K562 (cell line): ENCODE results near the gene LHFPL5. TPM values are rescaled to one million over a fixed set of nuclear protein-coding genes. Genes with fewer than 3 reads are reported as not detected.

Experiments used
- ATAC-seq: fragments of 200-7000 bp; cut with Tn5 transposase; 3 replicates; pipeline ENCODE4 v1.9.1; 2020; ENCODE audit warnings: moderate library complexity
- BruUV-seq: library from RNA; stranded (reverse); fragments of 400-500 nt; replicated peaks from 2 replicates; lab custom pipeline; 2021; lab: Mats Ljungman, UMichigan
- CTCF ChIA-PET: fragments of 300-600 bp; formaldehyde crosslinking; extraction: SDS; loops from one replicate; lab custom pipeline; 2021; ENCODE audit warnings: low intra/inter-chr PET ratio; lab: Yijun Ruan, JAX
- POLR2A ChIA-PET: fragments of 300-600, 350-650 bp; sonication (Branson Sonifier 250); formaldehyde crosslinking; extraction: SDS; loops from one replicate; lab custom pipeline; 2021; ENCODE audit warnings: antibody characterized with exemption, inconsistent platforms; lab: Yijun Ruan, JAX
- DNase-seq, 4 experiments: peaks; one replicate each; pipeline versions ENCODE4 v3.0.0 to v3.0.0-alpha.2; 2011 to 2018; ENCODE audit warnings: low spot score in 3 of 4, mixed read lengths in 3 of 4; ENCODE audit errors: extremely low read depth in 1 of 4
- FAIRE-seq: peaks from 2 replicates; lab custom pipeline; 2011; peaks lifted over from hg19 to GRCh38; lab: Jason Lieb, UNC
- H2AFZ ChIP-seq: 2 replicates; pipeline ENCODE4 v1.6.0; 2011; ENCODE audit warnings: low read depth, low read length, control low read depth, inconsistent platforms
- H3K27ac ChIP-seq: fragments of 200-600 bp; 3 replicates; pipeline ENCODE4 v1.8.0; 2011; ENCODE audit warnings: low read depth, mild to moderate bottlenecking, control low read depth, inconsistent platforms, low read length, moderate library complexity, mixed read lengths; ENCODE audit errors: extremely low read depth
- H3K27me3 ChIP-seq, 2 experiments: fragments of 300-600 bp in 1 of 2; 2 replicates in 1 of 2; 3 replicates in 1 of 2; pipeline versions ENCODE4 v1.6.0 to v1.8.0; 2011; ENCODE audit warnings: inconsistent platforms in 2 of 2, low read length in 2 of 2, mild to moderate bottlenecking in 1 of 2, mixed read lengths in 1 of 2, moderate library complexity in 1 of 2; ENCODE audit not compliant: control insufficient read depth in 2 of 2, insufficient read depth in 2 of 2
- H3K36me3 ChIP-seq: fragments of 300-600 bp; 3 replicates; pipeline ENCODE4 v1.8.0; 2011; ENCODE audit warnings: mild to moderate bottlenecking, low read length, inconsistent platforms; ENCODE audit not compliant: control insufficient read depth, insufficient read depth
- H3K4me1 ChIP-seq, 2 experiments: fragments of 200-600 bp in 1 of 2; replicated peaks in 1 of 2; 2 replicates in 1 of 2; 3 replicates in 1 of 2; pipeline versions ENCODE4 v1.5.1 to v1.8.0; 2011; ENCODE audit warnings: inconsistent platforms in 2 of 2, low read length in 2 of 2, mild to moderate bottlenecking in 1 of 2, mixed read lengths in 1 of 2, moderate library complexity in 1 of 2; ENCODE audit not compliant: control insufficient read depth in 2 of 2, insufficient read depth in 2 of 2
- H3K4me2 ChIP-seq: 2 replicates; pipeline ENCODE4 v1.6.1; 2011; ENCODE audit warnings: low read length, control low read depth, inconsistent platforms, mixed read lengths; ENCODE audit not compliant: insufficient read depth
- H3K4me3 ChIP-seq: fragments of 200-600 bp; sonication (generic), shearing (Covaris generic); 2 replicates; pipeline ENCODE4 v1.5.1; 2016; ENCODE audit warnings: control low read depth, inconsistent platforms
- H3K79me2 ChIP-seq: fragments of 200-600 bp; 3 replicates; pipeline ENCODE4 v1.8.0; 2011; ENCODE audit warnings: low read length, inconsistent platforms; ENCODE audit not compliant: control insufficient read depth, insufficient read depth
- H3K9ac ChIP-seq, 2 experiments: 2 replicates each; pipeline versions ENCODE4 v1.6.0 to v1.6.1; 2011; ENCODE audit warnings: low read depth in 2 of 2, low read length in 2 of 2, control low read depth in 1 of 2, inconsistent platforms in 1 of 2, mild to moderate bottlenecking in 1 of 2, mixed read lengths in 1 of 2; ENCODE audit not compliant: insufficient read depth in 1 of 2
- H3K9me1 ChIP-seq: one replicate; pipeline ENCODE4 v1.6.0; 2011; ENCODE audit warnings: inconsistent platforms, mild to moderate bottlenecking, low read length, moderate library complexity; ENCODE audit not compliant: control insufficient read depth, insufficient read depth
- H3K9me3 ChIP-seq: replicated peaks from 2 replicates; pipeline ENCODE4 v1.5.1; 2011; ENCODE audit warnings: low read depth, low read length, inconsistent platforms; ENCODE audit not compliant: control insufficient read depth, insufficient read depth
- H4K20me1 ChIP-seq: replicated peaks from 2 replicates; pipeline ENCODE4 v1.6.1; 2011; ENCODE audit warnings: low read length, inconsistent platforms, mixed read lengths; ENCODE audit not compliant: control insufficient read depth, insufficient read depth
- CBFB ChIP-seq: sonication (generic); formaldehyde crosslinking; IDR thresholded peaks from 2 replicates; pipeline ENCODE4 v1.4.0; 2020; ENCODE audit warnings: mild to moderate bottlenecking, missing genetic modification reagents
- CHD1 ChIP-seq: fragments of 200-600 bp; sonication (generic); IDR thresholded peaks from one replicate; pipeline ENCODE4 v1.6.1; 2012; ENCODE audit warnings: mild to moderate bottlenecking, moderate library complexity, low read length, inconsistent platforms
- MCM3 ChIP-seq: fragments of 450-650 bp; IDR thresholded peaks from 2 replicates; pipeline ENCODE4 v1.6.1; 2016
- RHOXF2B ChIP-seq: fragments of 250-450 bp; sonication (Bioruptor Pico); conservative IDR thresholded peaks from 2 replicates; pipeline ENCODE4 v1.5.1; 2021
- SP1 ChIP-seq: sonication (generic); formaldehyde crosslinking; IDR thresholded peaks from 2 replicates; pipeline ENCODE4 v1.8.1; 2022; ENCODE audit warnings: mild to moderate bottlenecking, missing genetic modification reagents
- TGIF2 ChIP-seq: sonication (generic); formaldehyde crosslinking; IDR thresholded peaks from 2 replicates; pipeline ENCODE4 v1.8.1; 2022; ENCODE audit warnings: mild to moderate bottlenecking, missing genetic modification reagents, moderate library complexity
- ZBTB7A ChIP-seq: IDR thresholded peaks from 2 replicates; pipeline ENCODE4 v1.6.1; 2011; ENCODE audit warnings: low read depth, mild to moderate bottlenecking, low read length, moderate library complexity, borderline replicate concordance; ENCODE audit not compliant: control insufficient read depth
- ZNF146 ChIP-seq: IDR thresholded peaks from one replicate; pipeline ENCODE4 v1.6.1; 2018; ENCODE audit warnings: missing compliant biosample characterization; ENCODE audit not compliant: unreplicated experiment
- WGBS: fragments of 100-300 bp; shearing (Covaris generic); methylation state at CpG from one replicate; pipeline ENCODE4 v1.1.6; 2016; ENCODE audit warnings: low coverage, mixed read lengths; ENCODE audit not compliant: insufficient coverage; ENCODE audit errors: missing lambda C conversion rate; 5-methylcytosine and 5-hydroxymethylcytosine counted together
- in situ Hi-C: fragments of 300-500 bp; cut with MboI; formaldehyde crosslinking; loops from 4 replicates; pipeline ENCODE4 v1.15.0; 2018; ENCODE audit warnings: inconsistent platforms, mixed read lengths
- intact Hi-C: fragments of 100-400 bp; cut with micrococcal nuclease; formaldehyde crosslinking; loops from 2 replicates; pipeline ENCODE4 v1.14.2; 2022
- polyA plus RNA-seq, 8 experiments: library from polyadenylated mRNA; depleted of rRNA in 4 of 8; stranded (reverse) in 5 of 8; unstranded in 3 of 8; fragments of >200 nt; fragmentation: Nextera tagmentation in 2 of 8; fragmentation: Illumina TruSeq in 1 of 8; extraction: Ambion mirVana in 2 of 8; extraction: Trizol in 1 of 8; gene quantifications; 2 replicates each; pipeline versions ENCODE4 v1.2.1 to v1.2.3, GENCODE V29; 2011 to 2014; ENCODE audit warnings: inconsistent platforms in 1 of 8, missing spikeins in 1 of 8
- total RNA-seq, 7 experiments: library from RNA; depleted of rRNA in 6 of 7; stranded (reverse); fragments of >200 nt in 6 of 7; fragmentation: Illumina TruSeq in 2 of 7; extraction: Trizol in 2 of 7; gene quantifications; 2 replicates each; pipeline versions ENCODE4 v1.2.1 to v1.2.3, GENCODE V29; 2011 to 2021; ENCODE audit warnings: low replicate concordance in 1 of 7
- TF ChIP-seq, protein P1 (sequence below): sonication (generic); formaldehyde crosslinking; IDR thresholded peaks from 2 replicates; pipeline ENCODE4 v1.9.0; 2022; ENCODE audit warnings: mild to moderate bottlenecking, missing genetic modification reagents
- TF ChIP-seq, protein P2 (sequence below): fragments of 450-650 bp; formaldehyde crosslinking; IDR thresholded peaks from 2 replicates; pipeline ENCODE4 v1.4.0; 2020; ENCODE audit warnings: mild to moderate bottlenecking, moderate library complexity
- TF ChIP-seq, protein P3 (sequence below): sonication (generic); formaldehyde crosslinking; IDR thresholded peaks from 2 replicates; pipeline ENCODE4 v1.8.0; 2023; ENCODE audit warnings: missing genetic modification reagents, mild to moderate bottlenecking, borderline replicate concordance

The LHFPL5 gene
- total and polyA plus RNA-seq, 9 of the 15 experiments (the other 6 are each of a cell fraction or from before 2014, with no cell fraction given) = not detected

DNA sequence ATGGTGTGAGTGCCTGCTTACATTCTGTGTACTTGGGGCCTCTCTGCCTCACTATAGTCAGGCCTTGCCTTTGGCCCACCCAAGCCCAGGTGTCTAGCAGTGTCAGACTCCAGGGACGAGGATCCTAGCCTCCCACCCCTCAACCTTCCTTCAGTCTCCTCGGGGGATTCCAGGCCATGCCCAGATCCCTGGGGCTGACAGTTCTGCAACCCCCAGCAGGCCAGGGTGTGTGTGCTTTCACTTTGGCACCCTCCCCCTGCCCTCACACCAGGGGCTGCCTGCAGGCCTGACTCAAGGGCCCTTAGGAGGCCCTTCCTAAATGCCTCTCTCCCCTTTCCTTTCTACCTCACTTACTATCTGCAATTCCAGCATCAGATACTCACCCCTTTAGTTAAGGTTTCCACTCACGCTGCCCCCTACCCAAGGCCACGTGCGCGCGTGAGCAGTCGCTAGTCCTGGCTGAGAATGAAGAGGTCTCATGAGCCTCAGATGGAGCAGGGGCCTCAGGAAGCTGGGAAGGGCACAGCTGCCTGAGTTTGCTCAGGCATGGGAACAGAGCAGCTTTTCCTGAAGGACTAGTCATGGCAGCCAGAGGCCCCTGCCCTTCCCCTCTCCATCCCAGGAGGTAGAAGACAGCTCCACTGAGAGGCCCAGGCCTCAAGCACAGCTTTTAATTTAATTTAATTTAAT is 7.2 kb upstream of the LHFPL5 start:
- peak in 3 of 4 experiments; percentile 13 to 24 (median 16) for DNase-seq
- no peak overlapping the region for H2AFZ ChIP-seq
- H3K4me1 ChIP-seq = no peaks in the 10 kb centered on the region
- no TSS peak for BruUV-seq
- CTCF ChIA-PET = no interaction called here
- intact Hi-C loops = loop anchor here (1.0 kb wide), 1 partner anchor 11 kb away; no protein-coding TSS in a partner anchor
- ATAC-seq = no peak
- POLR2A ChIA-PET = interaction anchor here (0.6 to 3.6 kb wide), 2 partner anchors 10 to 292 kb away, joined by 3 to 48 read pairs; no protein-coding TSS in a partner anchor
- no peaks in the 10 kb centered on the region for H3K36me3 ChIP-seq
- H3K4me3 ChIP-seq = no peak overlapping the region
- in situ Hi-C loops = no loop called here
- FAIRE-seq = no peak
- 13% methylated on average over 8 of the region's 8 CpGs for WGBS
- H3K4me2 ChIP-seq = no peak overlapping the region
- H3K27ac ChIP-seq = no peak overlapping the region
- H3K27me3 ChIP-seq = peaks cover 14 to 69% of the 10 kb centered on the region in 2 experiments; a peak in 4 of 5 replicates
- H3K9me3 ChIP-seq = no peaks in the 10 kb centered on the region
- peaks cover 3% of the 10 kb centered on the region; the same call in 1 of the 2 replicates for H4K20me1 ChIP-seq
- no peaks in the 10 kb centered on the region for H3K79me2 ChIP-seq
- H3K9me1 ChIP-seq = peaks cover 3% of the 10 kb centered on the region
- peak overlapping the region in 1 of 2 experiments; percentile 15; a peak in 1 of 4 replicates for H3K9ac ChIP-seq
- TF ChIP-seq TGIF2 (CRISPR knock-in tag) = 0 out of 2 replicates have a peak, but pooled peaks have one; percentile 41
- TF ChIP-seq, protein P1, sequence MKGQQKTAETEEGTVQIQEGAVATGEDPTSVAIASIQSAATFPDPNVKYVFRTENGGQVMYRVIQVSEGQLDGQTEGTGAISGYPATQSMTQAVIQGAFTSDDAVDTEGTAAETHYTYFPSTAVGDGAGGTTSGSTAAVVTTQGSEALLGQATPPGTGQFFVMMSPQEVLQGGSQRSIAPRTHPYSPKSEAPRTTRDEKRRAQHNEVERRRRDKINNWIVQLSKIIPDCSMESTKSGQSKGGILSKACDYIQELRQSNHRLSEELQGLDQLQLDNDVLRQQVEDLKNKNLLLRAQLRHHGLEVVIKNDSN = peak; percentile 37; the same call in 1 of the 2 replicates
- TF ChIP-seq, protein P2, sequence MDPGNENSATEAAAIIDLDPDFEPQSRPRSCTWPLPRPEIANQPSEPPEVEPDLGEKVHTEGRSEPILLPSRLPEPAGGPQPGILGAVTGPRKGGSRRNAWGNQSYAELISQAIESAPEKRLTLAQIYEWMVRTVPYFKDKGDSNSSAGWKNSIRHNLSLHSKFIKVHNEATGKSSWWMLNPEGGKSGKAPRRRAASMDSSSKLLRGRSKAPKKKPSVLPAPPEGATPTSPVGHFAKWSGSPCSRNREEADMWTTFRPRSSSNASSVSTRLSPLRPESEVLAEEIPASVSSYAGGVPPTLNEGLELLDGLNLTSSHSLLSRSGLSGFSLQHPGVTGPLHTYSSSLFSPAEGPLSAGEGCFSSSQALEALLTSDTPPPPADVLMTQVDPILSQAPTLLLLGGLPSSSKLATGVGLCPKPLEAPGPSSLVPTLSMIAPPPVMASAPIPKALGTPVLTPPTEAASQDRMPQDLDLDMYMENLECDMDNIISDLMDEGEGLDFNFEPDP (CRISPR knock-in tag) = no peak
- TF ChIP-seq ZBTB7A = peak; percentile 4; the same call in 1 of the 2 replicates
- no peak for TF ChIP-seq CBFB (CRISPR knock-in tag)
- TF ChIP-seq CHD1 = no peak
- no peak for TF ChIP-seq SP1 (CRISPR knock-in tag)
- TF ChIP-seq RHOXF2B (CRISPR knock-in tag) = no peak
- TF ChIP-seq MCM3 = no peak
- TF ChIP-seq, protein P3, sequence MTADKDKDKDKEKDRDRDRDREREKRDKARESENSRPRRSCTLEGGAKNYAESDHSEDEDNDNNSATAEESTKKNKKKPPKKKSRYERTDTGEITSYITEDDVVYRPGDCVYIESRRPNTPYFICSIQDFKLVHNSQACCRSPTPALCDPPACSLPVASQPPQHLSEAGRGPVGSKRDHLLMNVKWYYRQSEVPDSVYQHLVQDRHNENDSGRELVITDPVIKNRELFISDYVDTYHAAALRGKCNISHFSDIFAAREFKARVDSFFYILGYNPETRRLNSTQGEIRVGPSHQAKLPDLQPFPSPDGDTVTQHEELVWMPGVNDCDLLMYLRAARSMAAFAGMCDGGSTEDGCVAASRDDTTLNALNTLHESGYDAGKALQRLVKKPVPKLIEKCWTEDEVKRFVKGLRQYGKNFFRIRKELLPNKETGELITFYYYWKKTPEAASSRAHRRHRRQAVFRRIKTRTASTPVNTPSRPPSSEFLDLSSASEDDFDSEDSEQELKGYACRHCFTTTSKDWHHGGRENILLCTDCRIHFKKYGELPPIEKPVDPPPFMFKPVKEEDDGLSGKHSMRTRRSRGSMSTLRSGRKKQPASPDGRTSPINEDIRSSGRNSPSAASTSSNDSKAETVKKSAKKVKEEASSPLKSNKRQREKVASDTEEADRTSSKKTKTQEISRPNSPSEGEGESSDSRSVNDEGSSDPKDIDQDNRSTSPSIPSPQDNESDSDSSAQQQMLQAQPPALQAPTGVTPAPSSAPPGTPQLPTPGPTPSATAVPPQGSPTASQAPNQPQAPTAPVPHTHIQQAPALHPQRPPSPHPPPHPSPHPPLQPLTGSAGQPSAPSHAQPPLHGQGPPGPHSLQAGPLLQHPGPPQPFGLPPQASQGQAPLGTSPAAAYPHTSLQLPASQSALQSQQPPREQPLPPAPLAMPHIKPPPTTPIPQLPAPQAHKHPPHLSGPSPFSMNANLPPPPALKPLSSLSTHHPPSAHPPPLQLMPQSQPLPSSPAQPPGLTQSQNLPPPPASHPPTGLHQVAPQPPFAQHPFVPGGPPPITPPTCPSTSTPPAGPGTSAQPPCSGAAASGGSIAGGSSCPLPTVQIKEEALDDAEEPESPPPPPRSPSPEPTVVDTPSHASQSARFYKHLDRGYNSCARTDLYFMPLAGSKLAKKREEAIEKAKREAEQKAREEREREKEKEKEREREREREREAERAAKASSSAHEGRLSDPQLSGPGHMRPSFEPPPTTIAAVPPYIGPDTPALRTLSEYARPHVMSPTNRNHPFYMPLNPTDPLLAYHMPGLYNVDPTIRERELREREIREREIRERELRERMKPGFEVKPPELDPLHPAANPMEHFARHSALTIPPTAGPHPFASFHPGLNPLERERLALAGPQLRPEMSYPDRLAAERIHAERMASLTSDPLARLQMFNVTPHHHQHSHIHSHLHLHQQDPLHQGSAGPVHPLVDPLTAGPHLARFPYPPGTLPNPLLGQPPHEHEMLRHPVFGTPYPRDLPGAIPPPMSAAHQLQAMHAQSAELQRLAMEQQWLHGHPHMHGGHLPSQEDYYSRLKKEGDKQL = 0 out of 2 replicates have a peak, but pooled peaks have one; percentile 62
- no peak for TF ChIP-seq ZNF146 (CRISPR knock-in tag)
